Gastroesophageal sphincter (tissue), 4 donors: ENCODE results near the gene UNCX. TPM values are rescaled to one million over a fixed set of nuclear protein-coding genes. Genes with fewer than 3 reads are reported as not detected.
"Not testable (repeated sequence)": the region's sequence is repeated elsewhere in the genome, so short reads cannot be mapped to it uniquely, and the experiment has no call there.

Experiments used
- ATAC-seq: fragments of 150-250 bp; one replicate; pipeline ENCODE4 v1.9.1; 2016; ENCODE audit warnings: mild to moderate bottlenecking, moderate library complexity
- H3K27ac ChIP-seq, 4 donors: fragments of 200-600 bp; sonication (generic) in 3 of 4; 1 replicate in 3 of 4; 2 replicates in 1 of 4; pipeline ENCODE4 v1.5.1; 2016 to 2019
- H3K27me3 ChIP-seq: fragments of 200-600 bp; sonication (generic); one replicate; pipeline ENCODE4 v1.5.1; 2019
- H3K36me3 ChIP-seq, 2 donors: fragments of 200-600 bp; sonication (generic); one replicate each; pipeline ENCODE4 v1.5.1; 2019; ENCODE audit warnings: control low read depth in 1 of 2
- H3K4me1 ChIP-seq, 3 donors: fragments of 200-600 bp; sonication (generic); 1 replicate in 2 of 3; 2 replicates in 1 of 3; pipeline ENCODE4 v1.5.1; 2016 to 2019; ENCODE audit warnings: control low read depth in 2 of 3
- H3K4me3 ChIP-seq, 2 donors: fragments of 200-600 bp; sonication (generic); one replicate each; pipeline ENCODE4 v1.5.1; 2019; ENCODE audit warnings: mild to moderate bottlenecking in 1 of 2, moderate library complexity in 1 of 2
- H3K9me3 ChIP-seq, 3 donors: fragments of 200-600 bp; sonication (generic); one replicate each; pipeline ENCODE4 v1.5.1; 2017 to 2019; ENCODE audit warnings: control low read depth in 2 of 3
- EP300 ChIP-seq: sonication (generic); formaldehyde crosslinking; IDR thresholded peaks from one replicate; pipeline ENCODE4 v1.6.1; 2017; ENCODE audit warnings: antibody characterized with exemption, mild to moderate bottlenecking
- POLR2A ChIP-seq, 2 donors: fragments of 450-650 bp; IDR thresholded peaks; one replicate each; pipeline ENCODE4 v1.6.1; 2017; ENCODE audit warnings: antibody characterized with exemption in 2 of 2, mild to moderate bottlenecking in 2 of 2, moderate library complexity in 1 of 2
- POLR2AphosphoS5 ChIP-seq: sonication (generic); formaldehyde crosslinking; IDR thresholded peaks from one replicate; pipeline ENCODE4 v1.6.1; 2017; ENCODE audit warnings: antibody characterized with exemption
- WGBS, 2 donors: methylation state at CpG; one replicate each; pipeline ENCODE4 v1.1.5; 2018; ENCODE audit warnings: low coverage in 1 of 2; 5-methylcytosine and 5-hydroxymethylcytosine counted together
- total RNA-seq, 4 donors: library from RNA; depleted of rRNA; stranded (reverse); fragments of >200 nt; gene quantifications; one replicate each; pipeline ENCODE4 v1.1.0, GENCODE V29; 2016
- TF ChIP-seq, protein P1 (sequence below), 4 experiments: fragments of 200-600 bp in 2 of 4; fragments of 450-650 bp in 2 of 4; sonication (generic) in 1 of 4; IDR thresholded peaks; one replicate each; pipeline ENCODE4 v1.5.1; 2017 to 2019; ENCODE audit warnings: antibody characterized with exemption in 4 of 4, mild to moderate bottlenecking in 2 of 4, moderate library complexity in 2 of 4

Gene UNCX
- total RNA-seq, 4 donors from 2014 or later = not detected

DNA sequence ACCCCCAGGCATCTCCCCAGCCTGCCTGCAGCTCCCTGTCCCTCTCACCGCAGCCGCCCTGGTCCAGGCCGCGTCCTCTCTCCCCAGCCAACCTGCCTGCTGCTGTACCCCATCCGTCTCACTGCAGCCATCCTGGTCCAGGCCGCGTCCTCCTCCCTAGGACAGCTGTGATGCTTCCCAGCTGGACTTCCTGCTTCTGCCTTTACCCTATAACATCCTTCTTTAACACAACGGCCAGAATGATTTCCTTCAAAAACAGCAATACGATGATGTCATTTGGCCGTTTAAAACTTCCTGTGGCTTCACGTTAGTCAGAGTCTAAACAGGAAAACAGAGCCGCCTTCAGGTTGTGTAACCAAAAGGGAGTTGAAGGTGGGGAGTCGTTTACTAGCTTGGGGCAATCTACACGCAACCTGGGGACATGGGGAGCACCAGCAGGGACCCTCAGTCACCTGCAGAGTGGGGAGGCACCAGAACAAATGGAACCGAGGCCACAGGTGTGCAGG lies 40.4 kb upstream of the UNCX start:
- no peak overlapping the region for H3K4me3 ChIP-seq
- TF ChIP-seq POLR2A (IDR thresholded peaks at IDR 0.05) = no peak
- no peak for TF ChIP-seq POLR2AphosphoS5
- no peak for TF ChIP-seq EP300
- no peaks in the 10 kb centered on the region for H3K9me3 ChIP-seq
- no peak overlapping the region for H3K27ac ChIP-seq
- peaks cover 87% of the 10 kb centered on the region for H3K27me3 ChIP-seq
- 31% methylated on average over 11 of the region's 15 CpGs; no CpG with 5 or more reads in 1 of the 2 donors for WGBS, 2 donors
- no peaks in the 10 kb centered on the region for H3K36me3 ChIP-seq
- H3K4me1 ChIP-seq = no peaks in the 10 kb centered on the region
- ATAC-seq = peak; percentile 19

DNA sequence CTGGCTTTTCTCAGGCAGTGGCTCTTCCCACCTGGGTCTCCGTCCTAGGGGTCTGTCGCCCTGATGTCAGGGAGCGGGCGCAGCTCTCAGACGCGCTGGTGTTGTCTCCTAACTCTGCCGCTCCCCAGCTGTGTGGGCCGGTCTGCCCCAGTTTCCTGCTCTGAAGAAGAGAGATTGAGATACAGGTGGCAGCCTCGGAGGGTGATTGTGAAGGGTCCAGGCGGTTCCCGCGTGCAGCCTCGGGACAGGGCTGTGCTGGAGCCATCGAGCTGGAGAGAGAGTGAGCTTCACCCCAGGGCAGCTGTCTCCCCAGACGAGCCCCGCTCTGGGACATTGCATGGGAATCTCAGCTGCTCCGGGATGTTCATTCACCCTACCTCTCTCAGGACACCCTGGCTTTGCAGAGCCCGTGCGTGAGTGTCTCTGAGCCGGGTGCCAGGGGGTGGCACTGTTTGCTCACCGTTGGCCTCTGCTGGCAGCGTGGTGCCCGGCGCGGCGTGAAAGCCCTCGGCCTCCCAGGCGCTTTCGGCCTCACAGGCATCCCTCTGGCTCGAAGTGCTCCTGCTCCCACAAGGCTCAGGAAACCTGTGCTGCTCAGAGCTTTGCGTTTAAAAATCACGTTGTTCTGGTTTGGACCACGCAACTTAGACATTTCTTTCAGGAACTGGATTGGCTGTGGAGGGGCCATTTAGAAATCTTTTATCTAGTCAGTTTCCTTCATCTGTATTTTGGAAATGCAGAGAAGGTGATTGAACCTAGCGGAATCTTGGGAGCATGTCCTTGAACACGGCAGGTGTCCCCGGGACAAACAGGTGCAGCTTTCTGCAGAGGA lies 38.9 kb upstream of the UNCX start:
- H3K9me3 ChIP-seq = no peaks in the 10 kb centered on the region
- H3K27ac ChIP-seq = no peak overlapping the region
- H3K27me3 ChIP-seq = peaks cover 77% of the 10 kb centered on the region
- WGBS, 2 donors = 91% methylated on average over 3 of the region's 36 CpGs; no CpG with 5 or more reads in 1 of the 2 donors
- TF ChIP-seq, protein P1, sequence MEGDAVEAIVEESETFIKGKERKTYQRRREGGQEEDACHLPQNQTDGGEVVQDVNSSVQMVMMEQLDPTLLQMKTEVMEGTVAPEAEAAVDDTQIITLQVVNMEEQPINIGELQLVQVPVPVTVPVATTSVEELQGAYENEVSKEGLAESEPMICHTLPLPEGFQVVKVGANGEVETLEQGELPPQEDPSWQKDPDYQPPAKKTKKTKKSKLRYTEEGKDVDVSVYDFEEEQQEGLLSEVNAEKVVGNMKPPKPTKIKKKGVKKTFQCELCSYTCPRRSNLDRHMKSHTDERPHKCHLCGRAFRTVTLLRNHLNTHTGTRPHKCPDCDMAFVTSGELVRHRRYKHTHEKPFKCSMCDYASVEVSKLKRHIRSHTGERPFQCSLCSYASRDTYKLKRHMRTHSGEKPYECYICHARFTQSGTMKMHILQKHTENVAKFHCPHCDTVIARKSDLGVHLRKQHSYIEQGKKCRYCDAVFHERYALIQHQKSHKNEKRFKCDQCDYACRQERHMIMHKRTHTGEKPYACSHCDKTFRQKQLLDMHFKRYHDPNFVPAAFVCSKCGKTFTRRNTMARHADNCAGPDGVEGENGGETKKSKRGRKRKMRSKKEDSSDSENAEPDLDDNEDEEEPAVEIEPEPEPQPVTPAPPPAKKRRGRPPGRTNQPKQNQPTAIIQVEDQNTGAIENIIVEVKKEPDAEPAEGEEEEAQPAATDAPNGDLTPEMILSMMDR (IDR thresholded peaks at IDR 0.05) = peak in 3 of 4 experiments; percentile 34 to 68 (median 51)
- TF ChIP-seq EP300 = no peak
- H3K4me1 ChIP-seq = peaks cover 0 to 7% (median 0%) of the 10 kb centered on the region in 3 donors
- H3K36me3 ChIP-seq = no peaks in the 10 kb centered on the region
- H3K4me3 ChIP-seq = no peak overlapping the region
- peak; percentile 71 for ATAC-seq

DNA sequence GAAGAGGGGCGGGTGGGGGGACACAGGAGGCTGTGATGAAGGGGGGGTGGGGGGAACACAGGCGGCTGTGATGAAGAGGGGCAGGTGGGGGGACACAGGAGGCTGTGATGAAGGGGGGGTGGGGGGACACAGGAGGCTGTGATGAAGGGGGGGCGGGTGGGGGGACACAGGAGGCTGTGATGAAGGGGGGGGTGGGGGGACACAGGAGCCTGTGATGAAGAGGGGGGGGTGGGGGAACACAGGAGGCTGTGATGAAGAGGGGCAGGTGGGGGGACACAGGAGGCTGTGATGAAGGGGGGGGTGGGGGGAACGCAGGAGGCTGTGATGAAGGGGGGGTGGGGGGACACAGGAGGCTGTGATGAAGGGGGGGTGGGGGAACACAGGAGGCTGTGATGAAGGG lies 36.2 kb upstream of the UNCX start:
- not testable (repeated sequence) for ATAC-seq
- H3K27me3 ChIP-seq = peaks cover 77% of the 10 kb centered on the region

DNA sequence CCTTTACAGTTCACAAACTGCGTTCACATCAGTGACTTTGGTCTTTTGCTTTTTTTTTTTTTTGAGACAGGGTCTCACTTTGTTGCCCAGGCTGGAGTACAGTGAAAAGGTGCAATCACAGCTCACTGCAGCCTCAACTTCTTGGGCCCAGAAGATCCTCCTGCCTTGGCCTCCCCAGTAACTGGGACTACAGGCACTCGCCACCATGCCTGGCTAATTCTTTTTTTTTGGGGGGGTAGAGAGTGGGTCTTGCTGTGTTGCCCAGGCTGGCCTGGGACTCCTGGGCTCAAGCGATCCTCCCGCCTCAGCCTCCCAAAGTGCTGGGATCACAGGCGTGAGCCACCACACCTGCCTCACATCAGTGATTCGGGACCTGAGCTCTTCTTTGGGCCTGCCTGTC lies 35.7 kb upstream of the UNCX start:
- Histone ChIP-seq H3K36me3 (no peaks in the 10 kb centered on the region), H3K27ac (no peak overlapping the region), H3K9me3 (no peaks in the 10 kb centered on the region), H3K27me3 (peaks cover 77% of the 10 kb centered on the region), H3K4me1 (peaks cover 0 to 13% (median 0%) of the 10 kb centered on the region in 3 donors), H3K4me3 (no peak overlapping the region)
- no peak for TF ChIP-seq EP300
- TF ChIP-seq, protein P1 (IDR thresholded peaks at IDR 0.05) = no peak
- TF ChIP-seq POLR2A (IDR thresholded peaks at IDR 0.05) = no peak
- no peak for TF ChIP-seq POLR2AphosphoS5
- no peak for ATAC-seq
- 92% methylated on average over 3 of the region's 6 CpGs; no CpG with 5 or more reads in 1 of the 2 donors for WGBS, 2 donors

More for the DNA sequence above, 36.2 kb upstream of the UNCX start:
- peaks cover 0 to 13% (median 0%) of the 10 kb centered on the region in 3 donors for H3K4me1 ChIP-seq
- H3K4me3 ChIP-seq, H3K36me3 ChIP-seq, H3K9me3 ChIP-seq, H3K27ac ChIP-seq: not testable (repeated sequence)
- no CpG with 5 or more reads among the region's 4 CpGs for WGBS, 2 donors

DNA sequence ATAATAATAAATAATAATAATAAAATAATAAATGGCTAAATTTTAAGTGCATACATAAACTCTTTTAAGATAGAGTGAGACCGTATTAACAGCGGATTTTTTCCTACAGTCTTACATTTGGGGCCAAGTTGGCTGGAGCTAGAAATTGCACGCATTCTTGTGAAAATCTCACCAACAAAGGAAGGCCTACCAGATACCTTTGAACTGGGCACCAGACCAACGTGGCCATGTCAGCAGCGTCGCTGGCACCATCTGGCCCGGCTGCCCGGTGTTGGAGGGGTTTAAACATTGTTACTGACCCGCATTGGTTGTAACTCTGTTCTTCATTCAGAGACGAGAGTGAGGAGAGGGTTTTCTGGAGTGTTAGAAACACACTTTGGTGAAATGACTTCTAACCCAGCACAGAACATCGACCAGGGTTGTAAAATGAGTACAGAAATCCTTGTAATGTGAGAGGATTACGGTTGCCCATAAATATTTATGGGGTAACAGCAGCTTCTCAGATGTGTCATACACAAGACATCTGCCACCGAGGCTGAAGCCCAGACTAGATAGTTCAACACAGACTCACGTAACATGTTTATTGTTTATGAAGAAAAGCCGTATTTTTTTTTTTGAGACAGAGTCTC lies 34.6 kb upstream of the UNCX start:
- no peak overlapping the region for H3K4me3 ChIP-seq
- H3K36me3 ChIP-seq = no peaks in the 10 kb centered on the region
- no peaks in the 10 kb centered on the region for H3K9me3 ChIP-seq
- H3K4me1 ChIP-seq = peaks cover 0 to 13% (median 0%) of the 10 kb centered on the region in 3 donors
- H3K27ac ChIP-seq = peak overlapping the region in 2 of 4 donors; percentile 29 to 73
- TF ChIP-seq EP300 = no peak
- TF ChIP-seq POLR2AphosphoS5 = no peak
- no peak for TF ChIP-seq POLR2A (IDR thresholded peaks at IDR 0.05)
- TF ChIP-seq, protein P1 (IDR thresholded peaks at IDR 0.05) = no peak
- ATAC-seq = peak; percentile 36
- WGBS, 2 donors = 26 to 36% methylated on average over 10 to 11 of the region's 15 CpGs
- H3K27me3 ChIP-seq = peaks cover 76% of the 10 kb centered on the region
